Esophagus squamous epithelium (tissue), 4 donors: ENCODE results near the gene SMYD2.

ENCODE experiments used
- CTCF ChIP-seq, 6 experiments: fragments of 450-650 bp in 4 of 6; fragments of 200-600 bp in 2 of 6; sonication (generic) in 2 of 6; IDR thresholded peaks; one replicate each; pipeline ENCODE4 v1.5.1; 2016 to 2019; ENCODE audit warnings: antibody characterized with exemption in 6 of 6, mild to moderate bottlenecking in 4 of 6, moderate library complexity in 4 of 6
- POLR2A ChIP-seq, 4 donors: fragments of 450-650 bp; IDR thresholded peaks; one replicate each; pipeline ENCODE4 v1.6.1; 2017; ENCODE audit warnings: antibody characterized with exemption in 4 of 4, mild to moderate bottlenecking in 4 of 4, moderate library complexity in 3 of 4

GRCh38 chr1:214380396-214380795 lies 99.4 kb downstream of the SMYD2 start:
- TF ChIP-seq CTCF (IDR thresholded peaks at IDR 0.05) (no peak), POLR2A (IDR thresholded peaks at IDR 0.05) (no peak)
